Measurements from ENCODE around the gene PARD6B. TPM values are rescaled to one million over a fixed set of nuclear protein-coding genes. Genes with fewer than 3 reads are reported as not detected.
A peak's percentile ranks its signal among the peaks of the same experiment; 100 is the strongest.

PARD6B gene
- total RNA-seq (10 to 100 TPM in 1 of 2 donors, 1 to 10 TPM in 1; 5.0 to 11.3 TPM), polyA plus RNA-seq (ENCODE audit: insufficient read length in 2 of 2) (1 to 10 TPM; 4.0 to 5.0 TPM)
- long read RNA-seq, donor 1, result 0 reads
- long read RNA-seq, donor 2, full-length matches to known transcripts, result 3 of 3 reads
- long read RNA-seq, donor 2, partial matches to known transcripts, result 0 of 3 reads
- long read RNA-seq, donor 2, other reads (novel, unspliced or antisense), result 0 of 3 reads
- long read RNA-seq, donor 3, full-length matches to known transcripts, result 1 of 1 reads
- long read RNA-seq, donor 3, partial matches to known transcripts, result 0 of 1 reads
- long read RNA-seq, donor 3, other reads (novel, unspliced or antisense), result 0 of 1 reads
- long read RNA-seq, donor 4, full-length matches to known transcripts, result 3 of 3 reads
- long read RNA-seq, donor 4, partial matches to known transcripts, result 0 of 3 reads
- long read RNA-seq, donor 4, other reads (novel, unspliced or antisense), result 0 of 3 reads

DNA sequence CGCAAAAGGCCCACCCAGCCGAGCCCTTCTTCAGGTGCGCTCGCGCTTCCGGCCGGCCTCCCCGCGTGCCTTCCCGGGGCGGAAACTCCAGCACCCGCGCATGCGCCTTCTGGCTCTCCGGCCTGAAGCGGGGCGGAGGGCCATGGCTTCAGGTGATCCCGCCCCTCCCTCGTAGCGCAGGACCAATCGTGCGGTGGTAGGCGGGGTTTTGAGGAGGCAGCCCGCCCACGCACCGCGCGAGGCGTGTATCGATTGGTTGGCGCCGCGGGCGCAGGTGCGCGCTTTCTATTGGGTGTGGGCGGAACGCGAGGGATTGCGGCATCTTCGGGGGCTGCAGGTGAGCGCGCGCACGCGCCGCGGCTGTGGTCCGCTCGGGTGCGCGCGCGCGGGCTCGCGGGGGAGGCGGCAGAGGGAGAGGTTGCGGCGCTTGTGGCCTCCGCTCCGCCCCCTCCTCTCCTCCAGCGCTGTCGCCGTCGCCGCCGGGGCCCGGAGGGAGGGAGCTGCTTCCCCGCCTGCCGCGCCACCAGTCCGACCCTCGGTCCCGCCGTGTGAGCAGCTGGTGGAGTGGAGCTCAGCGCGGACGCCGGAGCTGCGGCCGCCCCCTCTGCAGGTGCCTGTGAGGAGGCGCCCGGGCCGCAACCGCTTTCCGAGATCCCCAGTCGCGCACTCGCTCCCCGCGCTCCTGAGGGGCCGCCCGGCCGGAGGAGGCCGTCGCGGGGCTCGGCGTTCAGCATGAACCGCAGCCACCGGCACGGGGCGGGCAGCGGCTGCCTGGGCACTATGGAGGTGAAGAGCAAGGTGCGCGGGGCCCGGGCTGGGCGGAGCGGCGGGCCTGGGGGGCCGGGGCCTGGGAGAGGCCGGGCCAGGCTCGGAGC, at the start of gene PARD6B:
PARD6B (plus strand) TSS at position 526 of the 875 bp plus-strand sequence; CDS start at position 733, 207 bp downstream.
- Histone ChIP-seq H3K27me3 (ENCODE audit: control insufficient read depth, insufficient read depth, low read length) (peaks cover 2% of the 10 kb centered on the region), H3K4me3 (ENCODE audit: low read depth, low read length) (peak within 1 kb of the TSS; percentile 69), H3K36me3 (ENCODE audit: control insufficient read depth, insufficient read depth, low read length) (no peaks in the 10 kb centered on the region), H3K4me1 (ENCODE audit: control insufficient read depth, insufficient read depth, low read length) (peaks cover 21% of the 10 kb centered on the region), H3K9me3 (ENCODE audit: control insufficient read depth, insufficient read depth, low read length) (no peaks in the 10 kb centered on the region), H3K27ac (ENCODE audit: low read depth, low read length) (peak within 1 kb of the TSS; percentile 69)
- DNase-seq (ENCODE audit: low read depth in 4 of 6, low spot score in 6 of 6), result peak; percentile 88 to 100 (median 96)
- under 1% methylated on average over 114 of the region's 114 CpGs for WGBS (ENCODE audit: insufficient coverage)

DNA sequence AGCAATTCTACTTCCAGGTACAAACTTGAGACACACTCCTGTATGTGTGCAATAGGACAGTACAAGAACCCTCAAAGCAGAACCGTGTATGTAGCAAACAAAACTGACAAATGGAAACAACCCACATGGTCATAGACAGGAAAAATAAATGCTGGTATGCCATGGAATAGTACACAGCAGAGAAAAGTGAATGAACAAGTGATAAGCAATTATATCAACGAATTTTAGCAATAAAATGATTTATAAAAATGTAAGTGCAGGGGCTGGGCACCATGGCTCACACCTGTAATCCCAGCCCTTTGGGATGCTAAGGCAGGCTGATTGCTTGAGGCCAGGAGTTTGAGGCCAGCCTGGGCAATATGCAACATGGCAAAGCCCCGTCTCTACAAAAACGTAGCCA, 49.3 kb upstream of the PARD6B start:
- WGBS (ENCODE audit: insufficient coverage), result 81% methylated on average over 4 of the region's 4 CpGs

DNA sequence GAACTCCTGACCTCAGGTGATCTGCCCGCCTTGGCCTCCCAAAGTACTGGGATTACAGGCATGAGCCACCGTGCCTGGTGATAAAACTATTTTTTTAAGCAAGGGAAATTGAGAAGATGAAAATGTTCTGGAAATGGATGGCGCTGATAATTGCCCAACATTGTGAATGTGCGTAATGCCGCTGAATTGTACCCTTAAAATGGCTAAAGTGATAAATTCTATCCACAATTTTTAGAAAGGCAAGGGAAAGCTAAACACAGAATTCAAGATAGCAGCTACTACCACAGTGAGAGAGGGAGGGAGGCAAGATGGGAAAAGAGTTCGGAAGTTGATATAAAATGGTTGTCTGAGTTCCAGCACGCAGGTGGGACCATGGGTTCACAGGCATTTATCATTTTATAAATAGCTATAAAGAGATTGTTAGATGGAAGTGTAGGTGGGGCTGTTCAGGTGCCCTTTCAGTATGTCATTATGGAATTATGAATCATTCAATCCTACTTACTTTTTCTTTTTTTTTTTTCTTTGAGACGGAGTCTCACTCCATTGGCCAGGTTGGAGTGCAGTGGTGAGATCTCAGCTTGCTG, 48.3 kb upstream of the PARD6B start:
- H3K9me3 ChIP-seq (ENCODE audit: control insufficient read depth, insufficient read depth, low read length), result no peaks in the 10 kb centered on the region
- H3K27ac ChIP-seq (ENCODE audit: low read depth, low read length), result no peak overlapping the region
- no peaks in the 10 kb centered on the region for H3K27me3 ChIP-seq (ENCODE audit: control insufficient read depth, insufficient read depth, low read length)
- no peaks in the 10 kb centered on the region for H3K36me3 ChIP-seq (ENCODE audit: control insufficient read depth, insufficient read depth, low read length)
- H3K4me3 ChIP-seq (ENCODE audit: low read depth, low read length), result no peak overlapping the region
- 80% methylated on average over 1 of the region's 8 CpGs for WGBS (ENCODE audit: insufficient coverage)
- DNase-seq (ENCODE audit: low read depth in 4 of 6, low spot score in 6 of 6), result no peak
- peaks cover 12% of the 10 kb centered on the region for H3K4me1 ChIP-seq (ENCODE audit: control insufficient read depth, insufficient read depth, low read length)

More for the DNA sequence above, 49.3 kb upstream of the PARD6B start:
- Histone ChIP-seq H3K36me3 (ENCODE audit: control insufficient read depth, insufficient read depth, low read length) (no peaks in the 10 kb centered on the region), H3K4me3 (ENCODE audit: low read depth, low read length) (no peak overlapping the region), H3K27me3 (ENCODE audit: control insufficient read depth, insufficient read depth, low read length) (no peaks in the 10 kb centered on the region), H3K4me1 (ENCODE audit: control insufficient read depth, insufficient read depth, low read length) (peaks cover 12% of the 10 kb centered on the region), H3K9me3 (ENCODE audit: control insufficient read depth, insufficient read depth, low read length) (no peaks in the 10 kb centered on the region), H3K27ac (ENCODE audit: low read depth, low read length) (no peak overlapping the region)
- no peak for DNase-seq (ENCODE audit: low read depth in 4 of 6, low spot score in 6 of 6)

GRCh38 chr20:50683570-50683969, 47.8 kb upstream of the PARD6B start:
- H3K27me3 ChIP-seq (ENCODE audit: control insufficient read depth, insufficient read depth, low read length), result no peaks in the 10 kb centered on the region
- H3K4me3 ChIP-seq (ENCODE audit: low read depth, low read length), result no peak overlapping the region
- 92% methylated on average over 2 of the region's 6 CpGs for WGBS (ENCODE audit: insufficient coverage)
- H3K4me1 ChIP-seq (ENCODE audit: control insufficient read depth, insufficient read depth, low read length), result peaks cover 12% of the 10 kb centered on the region
- no peaks in the 10 kb centered on the region for H3K36me3 ChIP-seq (ENCODE audit: control insufficient read depth, insufficient read depth, low read length)
- H3K9me3 ChIP-seq (ENCODE audit: control insufficient read depth, insufficient read depth, low read length), result no peaks in the 10 kb centered on the region
- DNase-seq (ENCODE audit: low read depth in 4 of 6, low spot score in 6 of 6), result no peak
- H3K27ac ChIP-seq (ENCODE audit: low read depth, low read length), result no peak overlapping the region

DNA sequence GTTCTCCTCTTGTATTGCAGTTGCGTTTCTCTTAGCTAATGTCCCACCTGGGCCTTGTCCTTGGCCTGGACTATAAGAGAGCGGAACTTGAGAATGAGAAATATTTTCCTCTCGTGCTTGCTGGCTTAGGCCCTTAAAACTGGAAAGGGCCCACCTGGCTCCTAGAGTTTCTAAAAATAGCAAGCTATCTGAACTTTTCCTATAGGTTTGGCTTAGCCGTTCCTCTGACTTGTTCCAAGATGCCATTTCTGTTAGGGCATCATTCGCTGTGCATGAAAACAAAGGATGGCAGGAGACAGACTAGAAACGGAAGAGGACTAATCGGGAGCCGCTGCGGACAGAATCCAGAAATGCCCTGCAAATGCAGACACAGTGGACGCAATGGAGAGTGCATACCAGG, 44.6 kb upstream of the PARD6B start:
- DNase-seq (ENCODE audit: low read depth in 4 of 6, low spot score in 6 of 6), result no peak
- H3K36me3 ChIP-seq (ENCODE audit: control insufficient read depth, insufficient read depth, low read length), result no peaks in the 10 kb centered on the region
- H3K27ac ChIP-seq (ENCODE audit: low read depth, low read length), result no peak overlapping the region
- H3K4me3 ChIP-seq (ENCODE audit: low read depth, low read length), result no peak overlapping the region
- peaks cover 7% of the 10 kb centered on the region for H3K27me3 ChIP-seq (ENCODE audit: control insufficient read depth, insufficient read depth, low read length)
- H3K4me1 ChIP-seq (ENCODE audit: control insufficient read depth, insufficient read depth, low read length), result peaks cover 24% of the 10 kb centered on the region
- no peaks in the 10 kb centered on the region for H3K9me3 ChIP-seq (ENCODE audit: control insufficient read depth, insufficient read depth, low read length)
- 78% methylated on average over 9 of the region's 10 CpGs for WGBS (ENCODE audit: insufficient coverage)

DNA sequence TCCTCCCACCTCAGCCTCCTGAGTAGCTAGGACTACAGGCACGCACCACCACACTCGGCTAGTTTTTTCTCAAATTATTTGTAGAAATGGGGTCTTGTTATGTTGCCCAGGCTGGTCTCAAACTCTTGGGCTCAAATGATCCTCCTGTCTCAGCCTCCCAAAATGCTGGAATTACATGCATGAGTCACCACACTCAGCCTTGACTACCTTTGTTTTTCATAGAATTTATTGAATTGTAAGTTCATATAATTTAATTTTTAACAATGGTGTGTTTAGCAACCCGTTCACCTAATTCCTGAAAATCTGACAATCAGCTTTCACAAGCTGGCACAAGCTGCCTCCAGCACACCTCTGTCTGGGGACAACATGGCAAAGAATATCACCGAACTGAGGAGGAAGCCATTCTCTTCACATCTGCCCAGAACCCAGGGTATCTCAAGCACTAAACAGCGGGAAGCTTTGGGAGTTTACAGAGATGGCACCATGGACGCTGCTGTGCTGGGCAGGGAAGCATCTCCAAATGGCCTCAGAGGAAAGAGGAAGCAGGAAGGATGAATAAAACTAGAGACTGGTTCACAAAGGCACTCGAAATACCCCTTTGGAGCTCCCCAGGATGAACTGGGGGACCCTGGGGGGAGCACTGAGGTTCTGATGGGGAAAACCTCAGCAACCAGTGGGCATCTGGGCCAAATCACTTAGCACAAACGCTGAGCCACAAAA, 43.0 kb upstream of the PARD6B start:
- 64% methylated on average over 3 of the region's 8 CpGs for WGBS (ENCODE audit: insufficient coverage)

GRCh38 chr20:50689864-50690649, 41.3 kb upstream of the PARD6B start:
- H3K36me3 ChIP-seq (ENCODE audit: control insufficient read depth, insufficient read depth, low read length), result no peaks in the 10 kb centered on the region
- peaks cover 36% of the 10 kb centered on the region for H3K4me1 ChIP-seq (ENCODE audit: control insufficient read depth, insufficient read depth, low read length)
- H3K4me3 ChIP-seq (ENCODE audit: low read depth, low read length), result no peak overlapping the region
- peak in 1 of 6 donors; percentile 89 for DNase-seq (ENCODE audit: low read depth in 4 of 6, low spot score in 6 of 6)
- H3K27me3 ChIP-seq (ENCODE audit: control insufficient read depth, insufficient read depth, low read length), result peaks cover 7% of the 10 kb centered on the region
- H3K9me3 ChIP-seq (ENCODE audit: control insufficient read depth, insufficient read depth, low read length), result no peaks in the 10 kb centered on the region
- H3K27ac ChIP-seq (ENCODE audit: low read depth, low read length), result no peak overlapping the region
- WGBS (ENCODE audit: insufficient coverage), result 41% methylated on average over 7 of the region's 10 CpGs

More for the DNA sequence above, 43.0 kb upstream of the PARD6B start:
- Histone ChIP-seq H3K4me3 (ENCODE audit: low read depth, low read length) (no peak overlapping the region), H3K36me3 (ENCODE audit: control insufficient read depth, insufficient read depth, low read length) (no peaks in the 10 kb centered on the region), H3K27me3 (ENCODE audit: control insufficient read depth, insufficient read depth, low read length) (peaks cover 7% of the 10 kb centered on the region), H3K9me3 (ENCODE audit: control insufficient read depth, insufficient read depth, low read length) (no peaks in the 10 kb centered on the region), H3K27ac (ENCODE audit: low read depth, low read length) (no peak overlapping the region), H3K4me1 (ENCODE audit: control insufficient read depth, insufficient read depth, low read length) (peaks cover 33% of the 10 kb centered on the region)
- peak in 1 of 6 donors; percentile 74 for DNase-seq (ENCODE audit: low read depth in 4 of 6, low spot score in 6 of 6)

- Histone ChIP-seq H3K27me3 (ENCODE audit: control insufficient read depth, insufficient read depth, low read length) (peaks cover 7% of the 10 kb centered on the region), H3K27ac (ENCODE audit: low read depth, low read length) (peak within 1 kb of the TSS; percentile 52), H3K9me3 (ENCODE audit: control insufficient read depth, insufficient read depth, low read length) (no peaks in the 10 kb centered on the region), H3K4me1 (ENCODE audit: control insufficient read depth, insufficient read depth, low read length) (peaks cover 41% of the 10 kb centered on the region), H3K36me3 (ENCODE audit: control insufficient read depth, insufficient read depth, low read length) (no peaks in the 10 kb centered on the region), H3K4me3 (ENCODE audit: low read depth, low read length) (peak within 1 kb of the TSS; percentile 22)
- 10% methylated on average over 42 of the region's 42 CpGs for WGBS (ENCODE audit: insufficient coverage)
- peak in 3 of 6 donors; percentile 21 to 57 (median 37) for DNase-seq (ENCODE audit: low read depth in 4 of 6, low spot score in 6 of 6)
Observed at GRCh38 chr20:50690650-50691572, 40.5 kb upstream of the PARD6B start, which contains the start of gene RIPOR3. Gene RIPOR3 (minus strand): TSS chr20:50691542. CDS start chr20:50691128, 414 bp downstream.
